GM13976 (cell line): ENCODE results near the gene ANTXR2.
"Not testable (repeated sequence)": the region's sequence is repeated elsewhere in the genome, so short reads cannot be mapped to it uniquely, and the experiment has no call there.

ENCODE experiments used
- DNase-seq: peaks from one replicate; pipeline ENCODE4 v3.0.0; 2012; ENCODE audit warnings: low spot score
- in situ Hi-C: fragments of 300-500 bp; cut with MboI; formaldehyde crosslinking; loops from one replicate; pipeline ENCODE4 v1.12.0; 2022; ENCODE audit warnings: low sequenced_read_pairs, mixed read lengths, inconsistent platforms; ENCODE audit not compliant: unreplicated experiment
- TF ChIP-seq, protein P1 (sequence below): IDR thresholded peaks from 2 replicates; pipeline ENCODE4 v1.5.1; 2012; ENCODE audit warnings: borderline replicate concordance, mild to moderate bottlenecking; ENCODE audit not compliant: insufficient read depth; ENCODE audit errors: extremely low read depth, missing control alignments, control extremely low read depth

ANTXR2 gene

DNA sequence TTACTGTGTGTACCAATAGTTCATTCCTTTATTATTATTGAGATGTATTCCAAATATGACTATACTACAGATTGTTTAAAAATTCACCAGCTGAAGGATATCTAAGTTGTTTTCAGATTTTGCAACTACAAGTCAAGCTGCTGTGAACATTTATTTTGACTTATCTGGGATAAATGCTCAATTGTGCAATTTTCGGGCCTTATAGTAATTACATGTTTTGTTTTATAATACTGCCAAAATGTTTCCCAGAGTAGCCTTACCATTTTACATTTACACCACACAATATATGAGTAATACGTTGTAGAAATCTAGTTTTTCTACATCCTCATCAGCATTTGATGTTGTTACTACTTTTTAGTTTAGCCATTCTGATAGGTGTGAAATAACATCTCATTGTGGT is 179.6 kb downstream of the ANTXR2 start:
- TF ChIP-seq, protein P1, sequence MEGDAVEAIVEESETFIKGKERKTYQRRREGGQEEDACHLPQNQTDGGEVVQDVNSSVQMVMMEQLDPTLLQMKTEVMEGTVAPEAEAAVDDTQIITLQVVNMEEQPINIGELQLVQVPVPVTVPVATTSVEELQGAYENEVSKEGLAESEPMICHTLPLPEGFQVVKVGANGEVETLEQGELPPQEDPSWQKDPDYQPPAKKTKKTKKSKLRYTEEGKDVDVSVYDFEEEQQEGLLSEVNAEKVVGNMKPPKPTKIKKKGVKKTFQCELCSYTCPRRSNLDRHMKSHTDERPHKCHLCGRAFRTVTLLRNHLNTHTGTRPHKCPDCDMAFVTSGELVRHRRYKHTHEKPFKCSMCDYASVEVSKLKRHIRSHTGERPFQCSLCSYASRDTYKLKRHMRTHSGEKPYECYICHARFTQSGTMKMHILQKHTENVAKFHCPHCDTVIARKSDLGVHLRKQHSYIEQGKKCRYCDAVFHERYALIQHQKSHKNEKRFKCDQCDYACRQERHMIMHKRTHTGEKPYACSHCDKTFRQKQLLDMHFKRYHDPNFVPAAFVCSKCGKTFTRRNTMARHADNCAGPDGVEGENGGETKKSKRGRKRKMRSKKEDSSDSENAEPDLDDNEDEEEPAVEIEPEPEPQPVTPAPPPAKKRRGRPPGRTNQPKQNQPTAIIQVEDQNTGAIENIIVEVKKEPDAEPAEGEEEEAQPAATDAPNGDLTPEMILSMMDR, result no peak
- DNase-seq, result no peak
- in situ Hi-C loops, result no loop called here

GRCh38 chr4:79889026-79889425 is 184.0 kb downstream of the ANTXR2 start:
- DNase-seq, in situ Hi-C loops: not testable (repeated sequence)

DNA sequence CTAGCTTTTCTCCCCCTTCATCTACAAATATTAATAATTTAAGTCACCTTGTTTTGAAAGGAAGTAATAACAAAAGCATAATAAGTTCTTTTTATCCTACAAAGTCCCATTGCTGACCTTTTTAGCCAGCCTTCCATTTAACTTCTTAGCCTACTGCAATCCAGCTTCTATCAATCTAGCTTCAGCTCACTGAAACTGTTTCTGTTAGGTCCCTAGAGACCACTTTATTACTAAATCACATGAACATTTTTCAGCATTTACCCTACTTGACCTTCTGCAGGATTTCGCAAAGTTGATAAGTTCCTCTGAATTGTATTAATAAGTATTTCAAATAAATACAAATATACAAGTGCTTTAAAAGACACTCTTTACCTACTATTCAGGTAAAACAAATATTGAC is 186.5 kb downstream of the ANTXR2 start:
- in situ Hi-C loops, result no loop called here
- TF ChIP-seq, protein P1, result no peak
- DNase-seq, result no peak

DNA sequence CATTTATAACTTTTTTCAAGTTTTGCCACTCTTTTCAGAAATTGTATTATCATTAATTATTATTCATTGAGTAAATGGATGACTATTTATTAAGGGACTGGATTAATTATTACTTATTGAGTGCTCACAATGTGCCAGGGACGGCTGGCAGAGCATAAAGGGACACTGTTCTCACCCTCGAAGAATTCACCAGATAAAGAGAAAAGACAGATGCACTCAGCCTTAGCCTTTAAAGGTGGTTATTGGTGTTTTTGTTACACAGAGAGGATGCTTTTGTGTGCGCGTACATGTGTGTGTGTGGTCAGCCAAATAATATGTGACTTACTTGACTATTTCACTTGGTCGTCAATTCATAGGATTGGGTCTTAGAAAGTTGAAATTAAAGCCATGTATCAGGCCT is 187.0 kb downstream of the ANTXR2 start:
- no peak for DNase-seq
- TF ChIP-seq, protein P1, result no peak
- in situ Hi-C loops, result no loop called here

GRCh38 chr4:79883290-79883689 is 189.7 kb downstream of the ANTXR2 start:
- TF ChIP-seq, protein P1, result no peak
- in situ Hi-C loops, result no loop called here

DNA sequence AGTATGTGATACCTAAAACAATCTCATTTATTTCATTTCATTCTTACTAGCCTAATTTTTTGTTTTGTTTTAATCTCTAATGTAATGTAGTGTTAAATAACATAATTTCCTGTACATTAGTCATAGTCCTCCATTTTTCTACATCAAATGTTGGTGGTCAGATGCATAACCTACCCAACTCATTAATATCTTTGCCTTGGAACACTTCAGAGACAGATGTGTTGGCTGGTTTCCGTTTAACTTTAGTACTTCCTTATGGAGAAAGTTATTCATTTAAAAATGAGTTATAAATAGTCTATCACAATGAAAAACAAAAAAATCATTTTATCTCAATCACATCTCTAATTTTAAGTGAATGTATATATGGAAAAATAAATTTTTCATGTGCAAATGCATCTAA is 190.2 kb downstream of the ANTXR2 start:
- no peak for DNase-seq
- TF ChIP-seq, protein P1, result no peak
- in situ Hi-C loops, result no loop called here

More at GRCh38 chr4:79883290-79883689, 189.7 kb downstream of the ANTXR2 start:
- no peak for DNase-seq

GRCh38 chr4:79881407-79881806 is 191.6 kb downstream of the ANTXR2 start:
- TF ChIP-seq, protein P1, result no peak
- in situ Hi-C loops, result no loop called here
- no peak for DNase-seq
